Common myeloid progenitor, CD34-positive (primary cell): Measurements from ENCODE around the gene ADIPOR2.
"Not testable (repeated sequence)": the region's sequence is repeated elsewhere in the genome, so short reads cannot be mapped to it uniquely, and the experiment has no call there.

Source experiments
- CTCF ChIA-PET: fragments of 350-600 bp; sonication (Branson Sonifier 250); formaldehyde crosslinking; loops from one replicate; lab custom pipeline; 2021; ENCODE audit warnings: antibody characterized with exemption; lab: Charles Lee
- POLR2A ChIA-PET: fragments of 350-600 bp; sonication (Branson Sonifier 250); formaldehyde crosslinking; loops from one replicate; lab custom pipeline; 2021; ENCODE audit warnings: antibody characterized with exemption; lab: Charles Lee
- DNase-seq, 3 donors: peaks; one replicate each; pipeline versions ENCODE4 v3.0.0 to v3.0.0-alpha.2; 2013
- H3K27ac ChIP-seq, 2 experiments: 1 replicate in 1 of 2; 2 replicates in 1 of 2; pipeline ENCODE4 v1.7.0; 2013; ENCODE audit warnings: inconsistent platforms in 2 of 2, low read length in 2 of 2, mild to moderate bottlenecking in 2 of 2, low read depth in 1 of 2, moderate library complexity in 1 of 2; ENCODE audit not compliant: severe bottlenecking in 2 of 2, insufficient read depth in 1 of 2, poor library complexity in 1 of 2
- H3K27me3 ChIP-seq, 5 experiments: replicated peaks in 2 of 5; 1 replicate in 3 of 5; 2 replicates in 2 of 5; pipeline versions ENCODE4 v1.6.1 to v1.7.0; 2013; ENCODE audit warnings: low read length in 4 of 5, mild to moderate bottlenecking in 2 of 5, moderate library complexity in 2 of 5, inconsistent platforms in 1 of 5; ENCODE audit not compliant: insufficient read depth in 5 of 5, control insufficient read depth in 4 of 5
- H3K36me3 ChIP-seq, 4 experiments: 1 replicate in 2 of 4; 2 replicates in 2 of 4; pipeline versions ENCODE4 v1.6.1 to v1.7.0; 2013; ENCODE audit warnings: low read length in 3 of 4, control low read depth in 1 of 4, mild to moderate bottlenecking in 1 of 4; ENCODE audit not compliant: control insufficient read depth in 4 of 4, insufficient read depth in 4 of 4
- H3K4me1 ChIP-seq, 4 experiments: 1 replicate in 3 of 4; 2 replicates in 1 of 4; pipeline versions ENCODE4 v1.6.1 to v1.7.1; 2013; ENCODE audit warnings: low read length in 3 of 4, mild to moderate bottlenecking in 3 of 4, control low read depth in 1 of 4, inconsistent platforms in 1 of 4, moderate library complexity in 1 of 4; ENCODE audit not compliant: control insufficient read depth in 4 of 4, insufficient read depth in 4 of 4; ENCODE audit errors: control extremely low read depth in 1 of 4
- H3K4me3 ChIP-seq, 7 experiments: 1 replicate in 4 of 7; 2 replicates in 3 of 7; pipeline versions ENCODE4 v1.5.1 to v1.7.0; 2013; ENCODE audit warnings: mild to moderate bottlenecking in 7 of 7, low read length in 6 of 7, moderate library complexity in 6 of 7, inconsistent platforms in 2 of 7, low read depth in 2 of 7, control low read depth in 1 of 7; ENCODE audit not compliant: insufficient read depth in 4 of 7, control insufficient read depth in 1 of 7; ENCODE audit errors: extremely low read depth in 1 of 7
- H3K9me3 ChIP-seq, 5 experiments: 1 replicate in 4 of 5; 2 replicates in 1 of 5; pipeline versions ENCODE4 v1.6.1 to v1.7.1; 2013; ENCODE audit warnings: low read length in 4 of 5, mild to moderate bottlenecking in 2 of 5, inconsistent platforms in 1 of 5, low read depth in 1 of 5, moderate library complexity in 1 of 5; ENCODE audit not compliant: control insufficient read depth in 4 of 5, insufficient read depth in 2 of 5; ENCODE audit errors: control extremely low read depth in 1 of 5
- WGBS: methylation state at CpG from one replicate; pipeline ENCODE4 v1.1.5; 2013; ENCODE audit not compliant: insufficient coverage; 5-methylcytosine and 5-hydroxymethylcytosine counted together

The ADIPOR2 gene

GRCh38 chr12:1703771-1704722 is 13.2 kb downstream of the ADIPOR2 start:
- POLR2A ChIA-PET = interaction anchor here (0.5 kb wide), 1 partner anchor 1090 kb away, joined by 4 read pairs; no protein-coding TSS in a partner anchor
- peaks cover 0 to 5% (median 0%) of the 10 kb centered on the region in 5 experiments for H3K9me3 ChIP-seq
- H3K4me3 ChIP-seq = no peak overlapping the region
- peaks cover 4 to 21% (median 9%) of the 10 kb centered on the region in 4 experiments for H3K4me1 ChIP-seq
- CTCF ChIA-PET = interaction anchor here (0.8 to 1.3 kb wide), 3 partner anchors 15 to 236 kb away, joined by 3 to 4 read pairs (median 3); no protein-coding TSS in a partner anchor
- WGBS = 100% methylated on average over 1 of the region's 3 CpGs
- peak in 2 of 3 donors; percentile 35 to 50 for DNase-seq
- H3K27ac ChIP-seq = no peak overlapping the region
- H3K27me3 ChIP-seq = no peaks in the 10 kb centered on the region
- peaks cover 0 to 2% (median under 1%) of the 10 kb centered on the region in 4 experiments for H3K36me3 ChIP-seq

- ChIA-PET POLR2A (no interaction called here), CTCF (interaction anchor here (1.9 kb wide), 1 partner anchor 9 kb away, joined by 9 read pairs; no protein-coding TSS in a partner anchor)
- no peak overlapping the region for H3K4me3 ChIP-seq
- peaks cover 0 to 2% (median 0%) of the 10 kb centered on the region in 5 experiments for H3K9me3 ChIP-seq
- DNase-seq = no peak
- WGBS = no CpG with 5 or more reads among the region's 3 CpGs
- no peaks in the 10 kb centered on the region for H3K27me3 ChIP-seq
- no peak overlapping the region for H3K27ac ChIP-seq
- H3K4me1 ChIP-seq = peaks cover 4 to 21% (median 9%) of the 10 kb centered on the region in 4 experiments
- H3K36me3 ChIP-seq = peaks cover 0 to 4% (median 0%) of the 10 kb centered on the region in 4 experiments
Measured at GRCh38 chr12:1705774-1706631, 15.1 kb downstream of the ADIPOR2 start.

GRCh38 chr12:1706632-1706980 is 15.7 kb downstream of the ADIPOR2 start:
- Histone ChIP-seq H3K36me3 (peaks cover 0 to 4% (median 0%) of the 10 kb centered on the region in 4 experiments), H3K27ac (no peak overlapping the region), H3K9me3 (peaks cover 0 to 2% (median 0%) of the 10 kb centered on the region in 5 experiments), H3K4me3 (no peak overlapping the region), H3K4me1 (peaks cover 4 to 21% (median 9%) of the 10 kb centered on the region in 4 experiments), H3K27me3 (no peaks in the 10 kb centered on the region)
- WGBS = 71% methylated on average over 1 of the region's 1 CpG
- ChIA-PET CTCF (interaction anchor here (1.9 kb wide), 1 partner anchor 9 kb away, joined by 9 read pairs; no protein-coding TSS in a partner anchor), POLR2A (no interaction called here)
- DNase-seq = no peak

GRCh38 chr12:1707051-1707450 is 16.2 kb downstream of the ADIPOR2 start:
- Histone ChIP-seq H3K36me3 (peaks cover 0 to 4% (median 0%) of the 10 kb centered on the region in 4 experiments), H3K27ac (no peak overlapping the region), H3K9me3 (peaks cover 0 to 2% (median 0%) of the 10 kb centered on the region in 5 experiments), H3K27me3 (no peaks in the 10 kb centered on the region), H3K4me1 (peaks cover 4 to 21% (median 9%) of the 10 kb centered on the region in 4 experiments), H3K4me3 (no peak overlapping the region)
- peak in 1 of 3 donors; percentile 24 for DNase-seq
- POLR2A ChIA-PET = no interaction called here
- WGBS = no CpG with 5 or more reads among the region's 1 CpG
- CTCF ChIA-PET = interaction anchor here (1.9 kb wide), 1 partner anchor 10 kb away, joined by 9 read pairs; no protein-coding TSS in a partner anchor

GRCh38 chr12:1709968-1710367 is 19.1 kb downstream of the ADIPOR2 start:
- H3K27ac ChIP-seq, POLR2A ChIA-PET, DNase-seq, CTCF ChIA-PET, H3K4me3 ChIP-seq, H3K27me3 ChIP-seq: not testable (repeated sequence)
- WGBS = 100% methylated on average over 4 of the region's 5 CpGs
- H3K36me3 ChIP-seq = peaks cover 3 to 22% (median 7%) of the 10 kb centered on the region in 4 experiments
- H3K9me3 ChIP-seq = peaks cover 0 to 14% (median 3%) of the 10 kb centered on the region in 5 experiments
- peaks cover 0 to 11% (median 5%) of the 10 kb centered on the region in 4 experiments for H3K4me1 ChIP-seq

- H3K27ac ChIP-seq, CTCF ChIA-PET: not testable (repeated sequence)
- WGBS = 96% methylated on average over 7 of the region's 8 CpGs
Measured at GRCh38 chr12:1710870-1711269, 20.0 kb downstream of the ADIPOR2 start.

More at GRCh38 chr12:1710870-1711269, 20.0 kb downstream of the ADIPOR2 start:
- POLR2A ChIA-PET, H3K27me3 ChIP-seq, H3K4me1 ChIP-seq, H3K4me3 ChIP-seq, DNase-seq: not testable (repeated sequence)
- Histone ChIP-seq H3K36me3 (peaks cover 3 to 25% (median 10%) of the 10 kb centered on the region in 4 experiments), H3K9me3 (peaks cover 0 to 20% (median 5%) of the 10 kb centered on the region in 5 experiments)
